Measurements from ENCODE around the gene APPL2.

DNA sequence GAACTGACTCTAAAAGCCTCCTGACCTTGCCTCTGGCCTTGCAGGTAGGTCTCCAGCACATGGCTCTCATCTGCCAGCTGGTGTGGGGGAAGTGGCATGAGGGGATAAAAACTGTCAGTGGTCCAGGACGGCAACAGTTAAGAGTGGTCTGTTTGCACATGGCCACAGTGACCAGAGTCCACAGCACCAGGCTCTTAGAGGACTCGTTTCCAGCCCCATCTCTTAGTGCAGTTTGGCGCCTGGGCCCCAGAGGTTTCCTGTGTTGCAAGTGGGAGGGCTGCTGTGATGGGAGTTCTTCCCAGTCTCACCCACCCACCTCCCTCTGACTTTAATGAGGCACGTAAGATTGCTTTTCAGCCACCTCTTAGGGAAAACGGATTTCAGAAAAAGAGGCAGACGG, 37.0 kb downstream of the APPL2 start:
- TF ChIP-seq POLR2A (IDR thresholded peaks at IDR 0.05) (no peak), POLR2AphosphoS5 (IDR thresholded peaks at IDR 0.05) (no peak), EP300 (IDR thresholded peaks at IDR 0.05) (no peak)
- TF ChIP-seq, protein P1, sequence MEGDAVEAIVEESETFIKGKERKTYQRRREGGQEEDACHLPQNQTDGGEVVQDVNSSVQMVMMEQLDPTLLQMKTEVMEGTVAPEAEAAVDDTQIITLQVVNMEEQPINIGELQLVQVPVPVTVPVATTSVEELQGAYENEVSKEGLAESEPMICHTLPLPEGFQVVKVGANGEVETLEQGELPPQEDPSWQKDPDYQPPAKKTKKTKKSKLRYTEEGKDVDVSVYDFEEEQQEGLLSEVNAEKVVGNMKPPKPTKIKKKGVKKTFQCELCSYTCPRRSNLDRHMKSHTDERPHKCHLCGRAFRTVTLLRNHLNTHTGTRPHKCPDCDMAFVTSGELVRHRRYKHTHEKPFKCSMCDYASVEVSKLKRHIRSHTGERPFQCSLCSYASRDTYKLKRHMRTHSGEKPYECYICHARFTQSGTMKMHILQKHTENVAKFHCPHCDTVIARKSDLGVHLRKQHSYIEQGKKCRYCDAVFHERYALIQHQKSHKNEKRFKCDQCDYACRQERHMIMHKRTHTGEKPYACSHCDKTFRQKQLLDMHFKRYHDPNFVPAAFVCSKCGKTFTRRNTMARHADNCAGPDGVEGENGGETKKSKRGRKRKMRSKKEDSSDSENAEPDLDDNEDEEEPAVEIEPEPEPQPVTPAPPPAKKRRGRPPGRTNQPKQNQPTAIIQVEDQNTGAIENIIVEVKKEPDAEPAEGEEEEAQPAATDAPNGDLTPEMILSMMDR (IDR thresholded peaks at IDR 0.05), result no peak
